BE2C (cell line): Measurements from ENCODE around the gene LYVE1.

ENCODE experiments used
- DNase-seq: peaks from one replicate; pipeline ENCODE4 v3.0.0-alpha.2; 2020
- H3K27me3 ChIP-seq: fragments of 250-450 bp; sonication (Bioruptor Pico); 2 replicates; pipeline ENCODE4 v1.5.1; 2020; ENCODE audit warnings: mild to moderate bottlenecking
- H3K36me3 ChIP-seq: fragments of 250-450 bp; sonication (Bioruptor Pico); 2 replicates; pipeline ENCODE4 v1.5.1; 2020; ENCODE audit warnings: mild to moderate bottlenecking
- H3K4me1 ChIP-seq: fragments of 250-450 bp; sonication (Bioruptor Pico); 2 replicates; pipeline ENCODE4 v1.5.1; 2020
- H3K4me3 ChIP-seq: 2 replicates; pipeline ENCODE4 v1.5.1; 2011; ENCODE audit warnings: low read depth, low read length
- H3K9me3 ChIP-seq: fragments of 250-450 bp; sonication (Bioruptor Pico); 2 replicates; pipeline ENCODE4 v1.5.1; 2020
- TF ChIP-seq, protein P1 (sequence below): IDR thresholded peaks from 2 replicates; pipeline ENCODE4 v1.5.1; 2012; ENCODE audit warnings: mild to moderate bottlenecking, low read depth, low read length

The LYVE1 gene

DNA sequence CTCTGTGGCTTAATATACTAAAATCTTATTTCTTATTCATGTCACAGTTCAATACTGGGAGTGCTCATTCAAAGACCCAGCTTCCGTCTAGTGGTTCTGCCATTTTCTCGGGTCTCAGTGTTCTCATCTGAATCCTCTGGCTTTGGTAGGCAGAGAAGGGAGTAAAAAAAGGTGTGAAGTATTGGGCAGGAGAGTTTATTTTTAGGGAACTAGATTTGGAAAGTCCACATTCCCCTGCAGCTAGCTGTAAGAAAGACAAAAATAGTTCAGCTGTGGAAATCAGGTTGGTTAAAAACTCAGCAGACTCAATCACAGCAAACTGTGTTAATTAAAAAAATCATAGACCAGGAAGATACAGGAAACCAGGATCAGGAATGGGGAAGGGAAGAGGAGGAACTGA, 4.1 kb upstream of the LYVE1 start:
- TF ChIP-seq, protein P1, sequence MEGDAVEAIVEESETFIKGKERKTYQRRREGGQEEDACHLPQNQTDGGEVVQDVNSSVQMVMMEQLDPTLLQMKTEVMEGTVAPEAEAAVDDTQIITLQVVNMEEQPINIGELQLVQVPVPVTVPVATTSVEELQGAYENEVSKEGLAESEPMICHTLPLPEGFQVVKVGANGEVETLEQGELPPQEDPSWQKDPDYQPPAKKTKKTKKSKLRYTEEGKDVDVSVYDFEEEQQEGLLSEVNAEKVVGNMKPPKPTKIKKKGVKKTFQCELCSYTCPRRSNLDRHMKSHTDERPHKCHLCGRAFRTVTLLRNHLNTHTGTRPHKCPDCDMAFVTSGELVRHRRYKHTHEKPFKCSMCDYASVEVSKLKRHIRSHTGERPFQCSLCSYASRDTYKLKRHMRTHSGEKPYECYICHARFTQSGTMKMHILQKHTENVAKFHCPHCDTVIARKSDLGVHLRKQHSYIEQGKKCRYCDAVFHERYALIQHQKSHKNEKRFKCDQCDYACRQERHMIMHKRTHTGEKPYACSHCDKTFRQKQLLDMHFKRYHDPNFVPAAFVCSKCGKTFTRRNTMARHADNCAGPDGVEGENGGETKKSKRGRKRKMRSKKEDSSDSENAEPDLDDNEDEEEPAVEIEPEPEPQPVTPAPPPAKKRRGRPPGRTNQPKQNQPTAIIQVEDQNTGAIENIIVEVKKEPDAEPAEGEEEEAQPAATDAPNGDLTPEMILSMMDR = no peak
- Histone ChIP-seq H3K4me1 (no peaks in the 10 kb centered on the region), H3K27me3 (no peaks in the 10 kb centered on the region), H3K9me3 (no peaks in the 10 kb centered on the region), H3K36me3 (no peaks in the 10 kb centered on the region), H3K4me3 (no peak overlapping the region)
- no peak for DNase-seq

DNA sequence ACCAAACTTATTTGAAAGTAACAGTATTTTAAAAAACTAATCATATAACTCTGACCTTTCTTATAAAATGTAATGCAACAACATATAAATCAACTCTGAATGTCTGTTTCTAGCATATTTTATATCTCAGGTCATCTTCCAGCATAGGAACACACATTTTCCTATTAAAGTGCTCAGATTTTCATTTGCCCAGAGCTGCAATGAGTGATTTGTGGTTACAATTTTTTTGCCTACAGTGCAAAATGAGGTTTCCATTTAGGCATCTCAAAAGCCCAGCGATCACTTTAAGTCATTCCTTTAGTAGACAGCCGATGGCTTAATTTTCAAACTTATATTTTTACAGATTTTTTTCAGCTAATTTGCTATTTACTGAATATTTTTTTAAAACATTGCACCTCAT, 1.0 kb downstream of the LYVE1 start:
- no peaks in the 10 kb centered on the region for H3K9me3 ChIP-seq
- H3K27me3 ChIP-seq = no peaks in the 10 kb centered on the region
- no peaks in the 10 kb centered on the region for H3K4me1 ChIP-seq
- no peaks in the 10 kb centered on the region for H3K36me3 ChIP-seq
- TF ChIP-seq, protein P1 = no peak
- H3K4me3 ChIP-seq = no peak overlapping the region
- DNase-seq = no peak

DNA sequence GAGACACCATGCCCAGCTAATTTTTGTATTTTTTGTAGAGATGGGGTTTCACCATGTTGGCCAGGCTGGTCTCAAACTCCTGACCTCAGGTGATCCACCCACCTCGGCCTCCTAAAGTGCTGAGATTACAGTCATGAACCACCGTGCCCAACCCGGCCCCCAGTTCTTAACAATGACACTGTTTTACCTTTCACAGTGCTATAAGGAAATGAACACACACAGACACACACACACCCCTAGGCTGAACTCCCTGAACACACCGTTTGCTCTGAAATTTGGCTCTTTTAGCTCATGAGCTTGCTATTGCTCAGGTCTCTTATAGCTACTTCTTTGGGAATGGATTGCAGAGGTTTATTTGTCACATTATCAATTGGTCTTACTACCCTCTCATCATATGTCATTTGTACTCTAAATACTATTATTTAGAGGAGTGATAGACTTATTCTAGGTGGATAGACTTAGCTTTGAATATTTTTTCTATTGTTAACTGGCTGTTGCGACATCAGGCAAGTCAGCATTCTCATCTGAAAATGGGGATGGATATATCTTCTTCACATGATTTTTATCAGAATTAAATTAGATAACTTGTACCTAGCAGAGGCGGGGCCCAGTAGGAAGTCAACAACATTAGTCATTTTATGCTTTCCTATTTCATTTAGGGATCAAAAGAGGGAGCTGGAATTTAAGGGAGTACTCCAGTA, 2.1 kb downstream of the LYVE1 start:
- Histone ChIP-seq H3K9me3 (no peaks in the 10 kb centered on the region), H3K36me3 (no peaks in the 10 kb centered on the region), H3K4me1 (no peaks in the 10 kb centered on the region), H3K4me3 (no peak overlapping the region), H3K27me3 (no peaks in the 10 kb centered on the region)
- TF ChIP-seq, protein P1 = no peak
- no peak for DNase-seq

DNA sequence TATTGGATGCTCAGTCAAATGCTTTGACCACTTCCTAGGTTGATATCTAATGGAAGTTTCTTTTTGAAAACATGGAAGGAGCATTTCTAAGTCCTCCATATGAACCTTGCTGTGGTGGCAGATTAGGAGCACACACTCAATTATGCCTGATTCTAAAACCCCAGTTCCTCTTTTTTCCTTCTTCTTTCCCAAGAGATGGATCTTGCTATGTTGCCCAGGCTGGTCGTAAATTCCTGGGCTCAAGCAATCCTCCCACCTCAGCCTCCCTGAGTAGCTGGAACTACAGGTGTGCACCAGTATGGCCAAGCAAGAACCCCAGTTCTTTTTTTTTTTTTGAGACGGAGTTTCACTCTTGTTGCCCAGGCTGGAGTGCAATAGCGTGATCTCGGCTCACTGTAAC, 3.0 kb downstream of the LYVE1 start:
- TF ChIP-seq, protein P1 = no peak
- no peaks in the 10 kb centered on the region for H3K36me3 ChIP-seq
- no peaks in the 10 kb centered on the region for H3K9me3 ChIP-seq
- no peaks in the 10 kb centered on the region for H3K4me1 ChIP-seq
- no peaks in the 10 kb centered on the region for H3K27me3 ChIP-seq
- DNase-seq = no peak
- no peak overlapping the region for H3K4me3 ChIP-seq

DNA sequence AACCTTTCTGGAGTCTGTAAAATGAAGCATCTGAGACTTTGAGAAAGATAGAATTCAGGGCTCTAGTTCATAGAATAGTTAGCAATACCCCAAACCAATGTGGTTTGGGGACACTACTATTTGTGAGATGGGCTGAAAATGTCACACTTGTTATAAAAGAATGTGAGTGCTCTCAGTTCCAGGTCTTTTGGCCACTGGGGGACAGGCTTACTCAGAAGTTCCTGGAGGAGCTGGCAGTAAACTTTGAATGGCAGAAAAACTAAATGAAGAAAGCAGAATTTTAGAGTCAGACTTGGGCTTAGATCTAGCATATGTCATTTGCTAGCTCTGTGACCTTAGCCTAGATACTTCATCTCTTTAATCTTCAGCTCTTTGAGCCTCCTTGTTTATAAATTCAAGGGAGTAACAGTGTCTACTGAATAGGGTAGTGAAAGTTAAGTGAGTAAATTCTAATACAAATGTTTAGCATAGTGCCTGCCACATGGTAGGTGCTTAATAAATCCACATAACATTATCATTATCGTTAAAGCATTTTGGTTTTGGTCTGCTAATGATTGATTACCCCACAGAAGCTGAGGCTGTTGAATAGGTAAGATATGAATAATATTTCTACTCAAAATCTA, 3.7 kb downstream of the LYVE1 start:
- Histone ChIP-seq H3K4me1 (no peaks in the 10 kb centered on the region), H3K9me3 (no peaks in the 10 kb centered on the region), H3K36me3 (no peaks in the 10 kb centered on the region), H3K27me3 (no peaks in the 10 kb centered on the region), H3K4me3 (no peak overlapping the region)
- DNase-seq = no peak
- TF ChIP-seq, protein P1 = no peak

DNA sequence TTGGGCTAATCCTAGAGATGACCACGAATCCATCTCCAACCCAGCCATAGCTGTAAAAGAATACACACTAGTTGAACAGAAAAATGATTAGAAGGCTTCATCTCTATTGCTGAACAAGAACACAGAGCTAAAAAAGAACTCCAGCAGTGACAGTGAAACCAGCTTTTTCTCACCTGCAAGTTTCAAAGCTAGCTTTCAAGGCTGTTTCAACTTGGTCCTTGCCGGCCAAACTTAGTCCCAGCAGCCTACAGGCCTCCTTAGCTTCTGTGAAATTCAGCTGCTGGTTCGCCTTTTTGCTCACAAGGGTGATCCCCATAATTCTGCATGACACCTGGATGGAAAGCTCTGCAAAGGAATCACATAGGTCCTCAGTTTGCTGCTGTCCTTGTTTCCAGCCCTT, 4.4 kb downstream of the LYVE1 start:
- Histone ChIP-seq H3K27me3 (no peaks in the 10 kb centered on the region), H3K4me3 (no peak overlapping the region), H3K36me3 (no peaks in the 10 kb centered on the region), H3K4me1 (no peaks in the 10 kb centered on the region), H3K9me3 (no peaks in the 10 kb centered on the region)
- DNase-seq = no peak
- TF ChIP-seq, protein P1 = no peak
